Suppressor macrophage treated with lipopolysaccharide for 4 hours (primary cell): Measurements from ENCODE around the gene SCUBE1.

Experiments used
- DNase-seq: peaks from one replicate; pipeline ENCODE4 v3.0.0-alpha.2; 2020

The SCUBE1 gene

GRCh38 chr22:43325176-43325575 is 18.0 kb downstream of the SCUBE1 start:
- DNase-seq, result no peak

GRCh38 chr22:43320943-43321900 is 21.9 kb downstream of the SCUBE1 start:
- DNase-seq, result peak; percentile 16

GRCh38 chr22:43319661-43320486 is 23.3 kb downstream of the SCUBE1 start:
- no peak for DNase-seq

GRCh38 chr22:43317239-43317638 is 25.9 kb downstream of the SCUBE1 start:
- DNase-seq, result no peak

GRCh38 chr22:43315687-43316217 is 27.4 kb downstream of the SCUBE1 start:
- no peak for DNase-seq

GRCh38 chr22:43314611-43315010 is 28.6 kb downstream of the SCUBE1 start:
- no peak for DNase-seq

GRCh38 chr22:43313890-43314474 is 29.2 kb downstream of the SCUBE1 start:
- DNase-seq, result no peak

GRCh38 chr22:43313244-43313889 is 29.8 kb downstream of the SCUBE1 start:
- peak; percentile 61 for DNase-seq

GRCh38 chr22:43312608-43313007 is 30.6 kb downstream of the SCUBE1 start:
- no peak for DNase-seq

- DNase-seq, result no peak
Measured at GRCh38 chr22:43310798-43311197, 32.4 kb downstream of the SCUBE1 start.

- no peak for DNase-seq
Measured at GRCh38 chr22:43310311-43310710, 32.9 kb downstream of the SCUBE1 start.

- no peak for DNase-seq
Measured at GRCh38 chr22:43308836-43309235, 34.3 kb downstream of the SCUBE1 start.

GRCh38 chr22:43308060-43308830 is 34.9 kb downstream of the SCUBE1 start:
- no peak for DNase-seq

GRCh38 chr22:43305806-43306205 is 37.4 kb downstream of the SCUBE1 start:
- no peak for DNase-seq

- DNase-seq, result no peak
Measured at GRCh38 chr22:43304831-43305590, 38.2 kb downstream of the SCUBE1 start.

- no peak for DNase-seq
Measured at GRCh38 chr22:43303751-43304150, 39.4 kb downstream of the SCUBE1 start.

GRCh38 chr22:43303166-43303565 is 40.0 kb downstream of the SCUBE1 start:
- DNase-seq, result no peak

- DNase-seq, result no peak
Measured at GRCh38 chr22:43302531-43303041, 40.6 kb downstream of the SCUBE1 start.

GRCh38 chr22:43301866-43302265 is 41.3 kb downstream of the SCUBE1 start:
- DNase-seq, result no peak

- DNase-seq, result no peak
Measured at GRCh38 chr22:43300891-43301676, 42.1 kb downstream of the SCUBE1 start.
